GM19043 (cell line): Measurements from ENCODE around the gene NANOS1.
A peak's percentile ranks its signal among the peaks of the same experiment; 100 is the strongest.

Experiments
- ATAC-seq: cut with Tn5 transposase; IDR thresholded peaks from one replicate; pipeline ENCODE4 v1.9.1; 2021; ENCODE audit warnings: low read depth; ENCODE audit not compliant: unreplicated experiment

The NANOS1 gene

GRCh38 chr10:119055472-119055871, 26.0 kb downstream of the NANOS1 start:
- no peak for ATAC-seq

GRCh38 chr10:119058010-119058409, 28.5 kb downstream of the NANOS1 start:
- no peak for ATAC-seq

- no peak for ATAC-seq
These were observed 30.0 kb downstream of the NANOS1 start for GRCh38 chr10:119059557-119059956.

GRCh38 chr10:119060107-119060506, 30.6 kb downstream of the NANOS1 start:
- ATAC-seq = no peak

- ATAC-seq = no peak
These were observed 31.8 kb downstream of the NANOS1 start for GRCh38 chr10:119061352-119061751.

- ATAC-seq = no peak
These were observed 32.4 kb downstream of the NANOS1 start for GRCh38 chr10:119061926-119062325.

GRCh38 chr10:119070395-119071165, 41.1 kb downstream of the NANOS1 start:
- no peak for ATAC-seq

- ATAC-seq = no peak
These were observed 44.1 kb downstream of the NANOS1 start for GRCh38 chr10:119073584-119073983.

GRCh38 chr10:119078422-119079179, 49.1 kb downstream of the NANOS1 start:
- no peak for ATAC-seq

- peak; percentile 52 for ATAC-seq
These were observed 50.3 kb downstream of the NANOS1 start for GRCh38 chr10:119079599-119080520.

- ATAC-seq = peak; percentile 75
These were observed 51.2 kb downstream of the NANOS1 start, which contains the start of gene EIF3A for GRCh38 chr10:119080521-119081259. Gene EIF3A (minus strand): TSS chr10:119080817. CDS start chr10:119080676, 141 bp downstream.
